Brain microvascular endothelial cell (primary cell): Measurements from ENCODE around the gene TSC22D1.
A peak's percentile ranks its signal among the peaks of the same experiment; 100 is the strongest.

Source experiments
- DNase-seq: peaks from one replicate; pipeline ENCODE4 v3.0.0-alpha.2; 2020
- H3K27ac ChIP-seq: fragments of 250-450 bp; sonication (Bioruptor Pico); 2 replicates; pipeline ENCODE4 v1.5.1; 2020; ENCODE audit warnings: mild to moderate bottlenecking, moderate library complexity
- H3K27me3 ChIP-seq: fragments of 250-450 bp; sonication (Bioruptor Pico); replicated peaks from 2 replicates; pipeline ENCODE4 v1.5.1; 2020; ENCODE audit warnings: mild to moderate bottlenecking
- H3K36me3 ChIP-seq: fragments of 250-450 bp; sonication (Bioruptor Pico); replicated peaks from 2 replicates; pipeline ENCODE4 v1.5.1; 2020; ENCODE audit warnings: mild to moderate bottlenecking
- H3K4me3 ChIP-seq: 2 replicates; pipeline ENCODE4 v1.5.1; 2011; ENCODE audit warnings: low read depth, mild to moderate bottlenecking, control low read depth, low read length, moderate library complexity
- in situ Hi-C: cut with HindIII; loops from 2 replicates; pipeline ENCODE4 v1.10.0; 2017; ENCODE audit warnings: low sequenced_read_pairs, low pct_ligation_motif_present
- TF ChIP-seq, protein P1 (sequence below): IDR thresholded peaks from 2 replicates; pipeline ENCODE4 v1.5.1; 2011; ENCODE audit warnings: low read depth, mild to moderate bottlenecking, moderate library complexity, low read length, control low read depth, inconsistent platforms; ENCODE audit errors: missing control alignments

Gene TSC22D1

DNA sequence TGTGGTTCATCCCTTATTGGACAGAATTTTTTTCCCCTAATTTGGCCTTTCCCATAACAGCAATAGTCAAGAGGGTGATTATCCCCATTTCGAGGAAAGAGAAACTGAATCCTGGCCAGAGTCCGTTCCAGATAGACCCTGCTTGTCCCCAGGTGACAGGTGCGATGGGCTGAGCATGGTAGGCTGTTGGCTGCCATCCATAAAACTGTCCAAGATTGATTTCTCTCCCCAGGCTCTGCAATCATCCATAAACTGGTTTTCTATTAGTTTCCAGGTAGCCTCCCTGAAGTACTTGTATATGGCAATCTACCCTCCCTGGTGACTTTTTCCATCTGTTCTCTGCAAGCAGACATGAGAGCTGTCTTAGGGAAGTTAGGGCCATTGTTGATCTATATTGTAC, 177.1 kb downstream of the TSC22D1 start:
- in situ Hi-C loops: no loop called here
- TF ChIP-seq, protein P1, sequence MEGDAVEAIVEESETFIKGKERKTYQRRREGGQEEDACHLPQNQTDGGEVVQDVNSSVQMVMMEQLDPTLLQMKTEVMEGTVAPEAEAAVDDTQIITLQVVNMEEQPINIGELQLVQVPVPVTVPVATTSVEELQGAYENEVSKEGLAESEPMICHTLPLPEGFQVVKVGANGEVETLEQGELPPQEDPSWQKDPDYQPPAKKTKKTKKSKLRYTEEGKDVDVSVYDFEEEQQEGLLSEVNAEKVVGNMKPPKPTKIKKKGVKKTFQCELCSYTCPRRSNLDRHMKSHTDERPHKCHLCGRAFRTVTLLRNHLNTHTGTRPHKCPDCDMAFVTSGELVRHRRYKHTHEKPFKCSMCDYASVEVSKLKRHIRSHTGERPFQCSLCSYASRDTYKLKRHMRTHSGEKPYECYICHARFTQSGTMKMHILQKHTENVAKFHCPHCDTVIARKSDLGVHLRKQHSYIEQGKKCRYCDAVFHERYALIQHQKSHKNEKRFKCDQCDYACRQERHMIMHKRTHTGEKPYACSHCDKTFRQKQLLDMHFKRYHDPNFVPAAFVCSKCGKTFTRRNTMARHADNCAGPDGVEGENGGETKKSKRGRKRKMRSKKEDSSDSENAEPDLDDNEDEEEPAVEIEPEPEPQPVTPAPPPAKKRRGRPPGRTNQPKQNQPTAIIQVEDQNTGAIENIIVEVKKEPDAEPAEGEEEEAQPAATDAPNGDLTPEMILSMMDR: no peak
- no peak for DNase-seq

DNA sequence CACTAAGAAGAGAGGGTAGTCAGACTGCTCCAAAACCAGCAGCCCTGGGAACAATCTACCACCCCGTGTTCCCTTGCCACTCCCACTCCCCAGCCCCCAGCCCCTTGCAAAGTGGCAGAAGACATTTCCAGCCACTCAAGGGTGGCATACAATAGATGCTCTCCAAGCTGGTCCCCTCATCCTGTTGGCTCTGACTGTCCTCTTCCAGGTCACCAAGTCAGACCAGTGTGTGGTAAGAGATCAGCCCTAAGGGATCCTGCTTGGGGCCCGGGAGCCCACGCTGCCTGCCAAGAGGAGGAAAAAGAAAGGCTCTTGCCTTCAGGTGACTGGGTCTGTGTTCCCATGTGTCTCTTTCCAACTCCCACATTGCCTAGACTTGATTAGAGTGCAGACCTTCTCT, 177.5 kb downstream of the TSC22D1 start:
- no peak for DNase-seq
- TF ChIP-seq, protein P1: no peak
- no peaks in the 10 kb centered on the region for H3K27me3 ChIP-seq
- H3K4me3 ChIP-seq: no peak overlapping the region
- in situ Hi-C loops: no loop called here
- no peaks in the 10 kb centered on the region for H3K36me3 ChIP-seq
- no peak overlapping the region for H3K27ac ChIP-seq

More for the DNA sequence above, 177.1 kb downstream of the TSC22D1 start:
- Histone ChIP-seq H3K36me3 (no peaks in the 10 kb centered on the region), H3K27ac (no peak overlapping the region), H3K27me3 (no peaks in the 10 kb centered on the region), H3K4me3 (no peak overlapping the region)

DNA sequence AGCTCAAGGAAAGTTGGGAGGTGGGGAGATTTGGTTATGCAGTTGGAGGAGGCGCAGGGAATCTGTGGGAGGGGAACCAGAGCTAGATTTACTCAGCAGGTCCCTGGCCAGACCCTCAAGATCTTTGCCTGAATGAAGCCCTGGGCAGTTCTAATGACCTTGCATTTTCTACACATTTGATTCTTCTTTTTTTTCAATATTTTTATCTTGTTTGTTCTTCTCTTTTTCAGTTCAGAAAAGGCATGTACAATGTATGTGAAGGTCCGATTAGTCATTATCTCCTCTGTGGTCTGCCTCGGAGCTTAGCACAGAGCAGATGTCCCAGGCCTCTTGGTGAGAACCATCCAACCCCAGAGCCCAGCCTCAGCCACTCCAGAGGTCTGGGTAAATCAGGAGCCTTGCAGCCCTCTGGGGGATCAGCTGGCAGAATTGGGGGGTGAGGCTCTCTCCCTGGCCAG, 178.3 kb downstream of the TSC22D1 start:
- DNase-seq: peak; percentile 77
- TF ChIP-seq, protein P1: no peak
- Histone ChIP-seq H3K27ac (peak overlapping the region; percentile 24), H3K4me3 (no peak overlapping the region), H3K27me3 (no peaks in the 10 kb centered on the region), H3K36me3 (no peaks in the 10 kb centered on the region)
- in situ Hi-C loops: no loop called here

DNA sequence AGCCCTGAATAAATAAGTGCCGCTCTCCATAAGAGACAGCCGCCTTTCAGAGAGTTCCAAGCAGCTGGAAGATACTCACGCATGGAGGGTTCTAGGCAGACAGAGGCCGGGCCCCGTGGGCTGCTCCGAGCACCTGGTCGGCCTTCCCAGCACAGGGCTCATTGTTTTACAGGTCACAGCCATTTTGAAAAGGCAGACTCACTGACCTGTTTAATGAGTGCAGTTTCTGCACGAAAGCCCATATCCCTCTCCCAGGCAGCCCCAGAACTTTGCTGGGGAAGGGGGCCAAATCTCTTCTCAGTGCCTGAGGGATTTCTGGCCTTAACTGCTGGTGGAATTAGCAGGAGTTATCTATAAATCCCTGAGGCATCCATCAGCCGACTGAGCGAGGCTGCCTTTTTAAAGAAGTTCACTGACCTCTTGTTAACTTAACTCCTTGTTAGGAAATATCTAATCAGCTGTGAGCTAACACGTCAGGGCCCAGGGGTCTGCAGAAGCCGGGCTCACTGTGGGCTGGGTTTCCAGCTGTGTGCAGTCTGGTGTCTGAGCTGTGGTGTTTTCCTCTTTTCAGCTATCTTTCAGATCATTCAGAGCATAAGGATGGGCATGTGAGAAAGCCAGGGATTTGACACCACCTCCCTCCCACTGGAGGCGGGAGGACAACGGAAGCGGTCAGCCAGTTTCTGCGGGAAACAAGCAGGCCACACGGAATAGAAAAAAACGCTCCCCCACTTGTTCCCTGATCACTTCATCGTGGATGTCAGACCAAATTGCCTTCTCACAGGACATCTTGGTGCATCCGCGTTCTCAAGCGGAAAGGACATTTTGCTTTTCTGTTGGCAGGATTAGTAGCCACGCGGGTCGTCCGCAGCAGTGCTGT, 179.2 kb downstream of the TSC22D1 start:
- in situ Hi-C loops: no loop called here
- H3K36me3 ChIP-seq: no peaks in the 10 kb centered on the region
- H3K4me3 ChIP-seq: no peak overlapping the region

DNA sequence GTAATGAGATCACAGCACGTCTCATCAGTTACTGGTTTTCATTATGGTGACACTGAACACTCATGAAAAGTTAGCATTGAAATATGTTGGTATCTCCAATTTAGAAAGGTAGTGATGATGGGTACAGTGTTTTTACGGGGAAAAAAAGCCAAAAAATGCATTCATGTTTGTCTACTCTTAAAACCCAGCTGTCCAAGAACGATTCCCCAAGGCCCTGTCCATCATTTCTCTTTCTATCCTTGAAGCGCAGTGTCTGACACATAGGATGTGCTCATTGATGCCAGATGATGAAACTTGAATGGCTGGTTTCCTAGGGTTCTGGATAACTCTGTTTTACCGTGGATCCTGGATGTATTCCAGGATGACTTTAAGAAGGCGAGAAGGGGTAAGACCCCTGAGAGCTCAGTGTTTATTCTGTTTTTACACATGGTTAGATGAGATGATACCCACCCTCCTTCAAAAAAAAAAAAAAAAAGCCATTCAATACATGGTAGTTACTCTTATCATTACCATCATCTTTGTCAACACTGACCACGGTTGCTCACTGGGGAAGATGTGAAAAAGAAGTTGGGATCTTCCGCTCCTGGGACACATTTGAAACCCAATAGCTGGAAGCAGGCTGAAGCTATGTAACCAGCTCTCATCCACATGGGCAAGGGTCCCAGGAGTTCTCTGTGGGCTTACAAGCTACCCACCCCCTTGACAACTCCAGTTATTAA, 180.0 kb downstream of the TSC22D1 start:
- in situ Hi-C loops: no loop called here
- TF ChIP-seq, protein P1: no peak

More for the DNA sequence above, 179.2 kb downstream of the TSC22D1 start:
- peak; percentile 61 for DNase-seq
- H3K27me3 ChIP-seq: no peaks in the 10 kb centered on the region
- peak overlapping the region; percentile 24 for H3K27ac ChIP-seq
- TF ChIP-seq, protein P1: no peak

More for the DNA sequence above, 180.0 kb downstream of the TSC22D1 start:
- Histone ChIP-seq H3K36me3 (no peaks in the 10 kb centered on the region), H3K4me3 (no peak overlapping the region), H3K27me3 (no peaks in the 10 kb centered on the region), H3K27ac (peak overlapping the region; percentile 24)
- DNase-seq: no peak
